Endothelial cell of umbilical vein (primary cell): ENCODE results near the gene NFATC2. TPM values are rescaled to one million over a fixed set of nuclear protein-coding genes. Genes with fewer than 3 reads are reported as not detected.
A peak's percentile ranks its signal among the peaks of the same experiment; 100 is the strongest.

Experiments used
- BruUV-seq: library from RNA; stranded (reverse); fragments of 400-500 nt; replicated peaks from 2 replicates; lab custom pipeline; 2021; lab: Mats Ljungman, UMichigan
- CTCF ChIA-PET: fragments of 300-600, 350-600 bp; sonication (Branson Sonifier 250); formaldehyde crosslinking; loops from one replicate; lab custom pipeline; 2021; ENCODE audit warnings: antibody characterized with exemption, inconsistent platforms; lab: Charles Lee
- POLR2A ChIA-PET: fragments of 300-600, 350-600 bp; sonication (Branson Sonifier 250); formaldehyde crosslinking; loops from one replicate; lab custom pipeline; 2021; ENCODE audit warnings: antibody characterized with exemption, inconsistent platforms; lab: Charles Lee
- DNase-seq: peaks from one replicate; pipeline ENCODE4 v3.0.0-alpha.2; 2011; ENCODE audit warnings: low read depth, low spot score
- FAIRE-seq: peaks from 2 replicates; lab custom pipeline; 2011; peaks lifted over from hg19 to GRCh38; lab: Jason Lieb, UNC
- H2AFZ ChIP-seq: 2 replicates; pipeline ENCODE4 v1.6.0; 2012; ENCODE audit warnings: low read depth, low read length, control low read depth, inconsistent platforms
- H3K27ac ChIP-seq: 2 replicates; pipeline ENCODE4 v1.5.1; 2011; ENCODE audit warnings: low read depth, mild to moderate bottlenecking, control low read depth, low read length, moderate library complexity; ENCODE audit not compliant: insufficient read depth
- H3K27me3 ChIP-seq, 2 experiments: 2 replicates each; pipeline versions ENCODE4 v1.6.0 to v1.6.1; 2011; ENCODE audit warnings: low read length in 2 of 2, mixed read lengths in 1 of 2; ENCODE audit not compliant: control insufficient read depth in 2 of 2, insufficient read depth in 2 of 2
- H3K36me3 ChIP-seq, 2 experiments: 2 replicates in 1 of 2; 3 replicates in 1 of 2; pipeline ENCODE4 v1.5.1; 2011; ENCODE audit warnings: low read length in 2 of 2, mild to moderate bottlenecking in 1 of 2, moderate library complexity in 1 of 2; ENCODE audit not compliant: control insufficient read depth in 2 of 2, insufficient read depth in 2 of 2; ENCODE audit errors: extremely low read depth in 1 of 2
- H3K4me1 ChIP-seq: 3 replicates; pipeline ENCODE4 v1.5.1; 2011; ENCODE audit warnings: mild to moderate bottlenecking, low read length; ENCODE audit not compliant: control insufficient read depth, insufficient read depth; ENCODE audit errors: extremely low read depth
- H3K4me2 ChIP-seq: 2 replicates; pipeline ENCODE4 v1.6.1; 2011; ENCODE audit warnings: low read length, control low read depth, mixed read lengths; ENCODE audit not compliant: insufficient read depth
- H3K4me3 ChIP-seq, 3 experiments: fragments of 200-600 bp in 1 of 3; sonication (generic), shearing (Covaris generic) in 1 of 3; replicated peaks in 1 of 3; 2 replicates each; pipeline ENCODE4 v1.5.1; 2011 to 2016; ENCODE audit warnings: control low read depth in 3 of 3, low read length in 3 of 3, mild to moderate bottlenecking in 2 of 3, inconsistent platforms in 1 of 3, low read depth in 1 of 3, moderate library complexity in 1 of 3; ENCODE audit not compliant: insufficient read depth in 1 of 3
- H3K79me2 ChIP-seq: 2 replicates; pipeline ENCODE4 v1.6.0; 2012; ENCODE audit warnings: low read length, inconsistent platforms; ENCODE audit not compliant: control insufficient read depth, insufficient read depth
- H3K9ac ChIP-seq: replicated peaks from 2 replicates; pipeline ENCODE3; 2011; ENCODE audit warnings: low read length, control low read depth; ENCODE audit not compliant: insufficient read depth; ENCODE audit errors: extremely low read depth
- H3K9me1 ChIP-seq: replicated peaks from 3 replicates; pipeline ENCODE4 v1.6.0; 2011; ENCODE audit warnings: mild to moderate bottlenecking, low read length; ENCODE audit not compliant: control insufficient read depth, insufficient read depth; ENCODE audit errors: extremely low read depth
- H3K9me3 ChIP-seq: replicated peaks from 2 replicates; pipeline ENCODE4 v1.5.1; 2012; ENCODE audit warnings: low read length, inconsistent platforms; ENCODE audit not compliant: control insufficient read depth, insufficient read depth
- H4K20me1 ChIP-seq: replicated peaks from 2 replicates; pipeline ENCODE3; 2011; ENCODE audit warnings: mild to moderate bottlenecking, low read length; ENCODE audit not compliant: control insufficient read depth, insufficient read depth; ENCODE audit errors: extremely low read depth
- EZH2 ChIP-seq: IDR thresholded peaks from 2 replicates; pipeline ENCODE4 v1.6.1; 2012; ENCODE audit warnings: borderline replicate concordance, low read depth, mild to moderate bottlenecking, moderate library complexity, low read length, inconsistent platforms; ENCODE audit not compliant: severe bottlenecking
- FOS ChIP-seq: IDR thresholded peaks from 2 replicates; pipeline ENCODE4 v1.6.1; 2011; ENCODE audit warnings: mild to moderate bottlenecking, low read length, moderate library complexity, borderline replicate concordance; ENCODE audit not compliant: insufficient read depth
- GATA2 ChIP-seq: IDR thresholded peaks from 2 replicates; pipeline ENCODE4 v1.7.0; 2011; ENCODE audit warnings: low read depth, mild to moderate bottlenecking, moderate library complexity, mixed read lengths, low read length; ENCODE audit not compliant: insufficient read length, insufficient read depth
- JUN ChIP-seq: IDR thresholded peaks from 2 replicates; pipeline ENCODE4 v1.6.1; 2011; ENCODE audit warnings: borderline replicate concordance, low read depth; ENCODE audit not compliant: insufficient read length, insufficient read depth
- MYC ChIP-seq: IDR thresholded peaks from one replicate; pipeline ENCODE4 v1.6.1; 2011; ENCODE audit warnings: mild to moderate bottlenecking, low read depth, low read length
- POLR2A ChIP-seq: IDR thresholded peaks from 2 replicates; pipeline ENCODE4 v1.6.1; 2012; ENCODE audit warnings: low read depth, mild to moderate bottlenecking, control low read depth, low read length
- POLR2AphosphoS5 ChIP-seq: IDR thresholded peaks from 2 replicates; pipeline ENCODE4 v1.6.1; 2012; ENCODE audit warnings: low read depth, mild to moderate bottlenecking, control low read depth, low read length, moderate library complexity; ENCODE audit not compliant: insufficient read depth
- dilution Hi-C: fragments of 300-500 bp; cut with MboI; formaldehyde crosslinking; loops from one replicate; pipeline ENCODE4 v1.15.0; 2019; ENCODE audit warnings: low sequenced_read_pairs; ENCODE audit not compliant: extremely low pct_ligation_motif_present
- intact Hi-C: fragments of 100-400 bp; cut with micrococcal nuclease; formaldehyde crosslinking; loops from one replicate; pipeline ENCODE4 v1.10.0; 2022
- polyA plus RNA-seq, 4 experiments: library from polyadenylated mRNA; depleted of rRNA in 3 of 4; stranded (reverse) in 3 of 4; unstranded in 1 of 4; fragments of >200 nt; gene quantifications; 2 replicates each; pipeline versions ENCODE4 v1.2.1 to v1.2.3, GENCODE V29; 2011 to 2012; ENCODE audit warnings: missing spikeins in 1 of 4
- total RNA-seq: library from RNA; stranded (reverse); gene quantifications from 2 replicates; pipeline ENCODE4 v1.2.3, GENCODE V29; 2021
- TF ChIP-seq, protein P1 (sequence below): IDR thresholded peaks from 2 replicates; pipeline ENCODE4 v1.6.1; 2011; ENCODE audit not compliant: insufficient read depth, insufficient read length
- TF ChIP-seq, protein P2 (sequence below), 2 donors: IDR thresholded peaks; 1 replicate in 1 of 2; 2 replicates in 1 of 2; pipeline ENCODE4 v1.5.1; 2011; ENCODE audit warnings: low read length in 2 of 2, mild to moderate bottlenecking in 2 of 2, moderate library complexity in 2 of 2, control low read depth in 1 of 2, inconsistent platforms in 1 of 2, low read depth in 1 of 2; ENCODE audit not compliant: insufficient read depth in 1 of 2; ENCODE audit errors: extremely low read depth in 1 of 2

The NFATC2 gene
- total and polyA plus RNA-seq, 2 donors (not counting 3 experiments of a cell fraction or from before 2014, with no cell fraction given) = 3.1 to 13.0 TPM

DNA sequence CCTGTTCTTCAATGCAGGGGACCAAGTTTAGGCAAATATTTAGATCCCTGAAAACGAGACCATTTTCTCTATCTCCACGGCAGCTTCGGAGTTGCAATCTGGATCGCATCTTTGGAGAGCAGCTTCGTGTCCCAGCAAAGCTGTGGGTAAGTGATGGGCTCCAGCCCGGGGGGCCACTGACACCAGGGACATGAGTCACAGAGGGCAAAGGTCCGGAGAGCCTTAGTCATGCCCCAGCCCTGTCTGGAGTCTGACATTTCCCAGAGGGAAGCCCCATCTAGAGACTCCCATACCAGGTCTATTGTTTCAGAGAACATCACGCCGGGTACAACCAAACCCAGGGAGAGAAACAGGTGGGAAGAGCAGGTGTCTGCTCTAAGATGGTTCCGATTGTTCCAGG lies 95.9 kb downstream of the NFATC2 start:
- Histone ChIP-seq H3K9me3 (no peaks in the 10 kb centered on the region), H3K79me2 (no peaks in the 10 kb centered on the region), H3K36me3 (no peaks in the 10 kb centered on the region), H3K27ac (peak overlapping the region; percentile 83), H3K4me1 (peaks cover 20% of the 10 kb centered on the region), H4K20me1 (no peaks in the 10 kb centered on the region), H3K9ac (peak overlapping the region; percentile 54), H3K27me3 (no peaks in the 10 kb centered on the region), H3K9me1 (no peaks in the 10 kb centered on the region), H3K4me3 (no peak overlapping the region), H3K4me2 (peak overlapping the region; percentile 56), H2AFZ (no peak overlapping the region)
- POLR2A ChIA-PET = interaction anchor here (0.7 kb wide), 1 partner anchor 74 kb away, joined by 3 read pairs; no protein-coding TSS in a partner anchor
- BruUV-seq = TSS peak; percentile 55
- TF ChIP-seq POLR2AphosphoS5 (peak; percentile 9), POLR2A (no peak), FOS (peak; percentile 83), JUN (peak; percentile 67), EZH2 (no peak)
- DNase-seq (peak; percentile 92), FAIRE-seq (peak; percentile 90)
- dilution Hi-C loops (no loop called here), intact Hi-C loops (loop anchor here (1.0 to 2.0 kb wide), 8 partner anchors 10 to 185 kb away; partner anchors contain the start of gene NFATC2)
- CTCF ChIA-PET = interaction anchor here (0.9 to 1.8 kb wide), 13 partner anchors 10 to 459 kb away, joined by 3 to 24 read pairs (median 5); partner anchors contain the start of gene NFATC2

DNA sequence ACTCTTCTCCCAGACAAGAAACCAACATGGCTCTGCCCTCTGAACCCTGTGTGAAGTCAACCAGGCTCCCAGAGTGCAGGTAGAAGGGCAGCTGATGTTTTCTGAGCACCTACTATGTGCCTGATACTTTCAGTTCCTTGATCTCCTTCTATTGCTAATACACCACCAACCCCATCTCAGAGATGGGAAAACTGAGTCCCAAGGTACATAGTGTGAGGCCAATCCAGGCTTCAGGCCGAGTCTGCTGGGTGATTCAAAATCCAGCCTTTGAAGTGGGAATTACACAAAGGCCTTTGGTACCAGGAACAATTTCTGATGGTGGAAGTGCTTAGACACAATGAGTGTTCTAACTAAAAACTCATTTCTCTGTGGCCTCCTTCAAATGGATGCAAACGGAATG lies 96.3 kb downstream of the NFATC2 start:
- Histone ChIP-seq H2AFZ (no peak overlapping the region), H3K4me1 (peaks cover 20% of the 10 kb centered on the region), H3K27me3 (no peaks in the 10 kb centered on the region), H3K4me2 (no peak overlapping the region), H3K9ac (no peak overlapping the region), H3K4me3 (no peak overlapping the region), H3K9me3 (no peaks in the 10 kb centered on the region), H3K9me1 (no peaks in the 10 kb centered on the region), H4K20me1 (no peaks in the 10 kb centered on the region), H3K36me3 (no peaks in the 10 kb centered on the region), H3K79me2 (no peaks in the 10 kb centered on the region), H3K27ac (peak overlapping the region; percentile 83)
- BruUV-seq = no TSS peak
- POLR2A ChIA-PET = no interaction called here
- FAIRE-seq (no peak), DNase-seq (no peak)
- intact Hi-C loops (loop anchor here (2.0 kb wide), 1 partner anchor 149 kb away; no protein-coding TSS in a partner anchor), dilution Hi-C loops (no loop called here)
- no peak for TF ChIP-seq GATA2
- TF ChIP-seq POLR2A = no peak
- TF ChIP-seq EZH2 = no peak
- TF ChIP-seq FOS = no peak
- no peak for TF ChIP-seq POLR2AphosphoS5
- TF ChIP-seq MYC = no peak
- TF ChIP-seq, protein P1, sequence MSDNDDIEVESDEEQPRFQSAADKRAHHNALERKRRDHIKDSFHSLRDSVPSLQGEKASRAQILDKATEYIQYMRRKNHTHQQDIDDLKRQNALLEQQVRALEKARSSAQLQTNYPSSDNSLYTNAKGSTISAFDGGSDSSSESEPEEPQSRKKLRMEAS = no peak
- TF ChIP-seq, protein P2, sequence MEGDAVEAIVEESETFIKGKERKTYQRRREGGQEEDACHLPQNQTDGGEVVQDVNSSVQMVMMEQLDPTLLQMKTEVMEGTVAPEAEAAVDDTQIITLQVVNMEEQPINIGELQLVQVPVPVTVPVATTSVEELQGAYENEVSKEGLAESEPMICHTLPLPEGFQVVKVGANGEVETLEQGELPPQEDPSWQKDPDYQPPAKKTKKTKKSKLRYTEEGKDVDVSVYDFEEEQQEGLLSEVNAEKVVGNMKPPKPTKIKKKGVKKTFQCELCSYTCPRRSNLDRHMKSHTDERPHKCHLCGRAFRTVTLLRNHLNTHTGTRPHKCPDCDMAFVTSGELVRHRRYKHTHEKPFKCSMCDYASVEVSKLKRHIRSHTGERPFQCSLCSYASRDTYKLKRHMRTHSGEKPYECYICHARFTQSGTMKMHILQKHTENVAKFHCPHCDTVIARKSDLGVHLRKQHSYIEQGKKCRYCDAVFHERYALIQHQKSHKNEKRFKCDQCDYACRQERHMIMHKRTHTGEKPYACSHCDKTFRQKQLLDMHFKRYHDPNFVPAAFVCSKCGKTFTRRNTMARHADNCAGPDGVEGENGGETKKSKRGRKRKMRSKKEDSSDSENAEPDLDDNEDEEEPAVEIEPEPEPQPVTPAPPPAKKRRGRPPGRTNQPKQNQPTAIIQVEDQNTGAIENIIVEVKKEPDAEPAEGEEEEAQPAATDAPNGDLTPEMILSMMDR (IDR thresholded peaks at IDR 0.05; ENCODE audit: extremely low read depth in 1 of 2, insufficient read depth in 1 of 2, low read depth in 1 of 2, low read length in 2 of 2) = no peak
- CTCF ChIA-PET = interaction anchor here (1.4 to 1.8 kb wide), 3 partner anchors 40 to 149 kb away, joined by 5 to 24 read pairs (median 6); no protein-coding TSS in a partner anchor
